Body of pancreas (tissue), 4 donors: Measurements from ENCODE around the gene AMBRA1. TPM values are rescaled to one million over a fixed set of nuclear protein-coding genes. Genes with fewer than 3 reads are reported as not detected.
A peak's percentile ranks its signal among the peaks of the same experiment; 100 is the strongest.

ENCODE experiments used
- ATAC-seq: fragments of 150-250 bp; one replicate; pipeline ENCODE4 v1.9.1; 2016
- DNase-seq, 4 donors: peaks; one replicate each; pipeline ENCODE4 v3.0.0-alpha.2; 2019
- H3K27ac ChIP-seq, 4 donors: fragments of 200-600 bp; sonication (generic); 1 replicate in 3 of 4; 2 replicates in 1 of 4; pipeline versions ENCODE4 v1.5.1 to v1.6.1; 2016 to 2019; ENCODE audit warnings: mild to moderate bottlenecking in 1 of 4, mixed read lengths in 1 of 4, moderate library complexity in 1 of 4
- H3K27me3 ChIP-seq, 2 donors: fragments of 200-600 bp; sonication (generic); one replicate each; pipeline ENCODE4 v1.6.0; 2016; ENCODE audit warnings: mild to moderate bottlenecking in 1 of 2
- H3K36me3 ChIP-seq, 2 donors: fragments of 200-600 bp; sonication (generic); replicated peaks in 1 of 2; 2 replicates each; pipeline ENCODE4 v1.5.1; 2016; ENCODE audit warnings: low read depth in 2 of 2; ENCODE audit not compliant: insufficient read depth in 1 of 2
- H3K4me1 ChIP-seq: fragments of 200-600 bp; sonication (generic); one replicate; pipeline ENCODE4 v1.6.0; 2016
- H3K4me3 ChIP-seq, 2 donors: fragments of 200-600 bp; sonication (generic); 1 replicate in 1 of 2; 2 replicates in 1 of 2; pipeline ENCODE4 v1.5.1; 2016 to 2019
- H3K9me3 ChIP-seq, 3 donors: fragments of 200-600 bp; sonication (generic); 1 replicate in 2 of 3; 2 replicates in 1 of 3; pipeline ENCODE4 v1.5.1; 2016
- CTCF ChIP-seq, 7 experiments: fragments of 450-650 bp in 4 of 7; fragments of 200-600 bp in 3 of 7; sonication (generic) in 3 of 7; IDR thresholded peaks; one replicate each; pipeline ENCODE4 v1.5.1; 2016 to 2019; ENCODE audit warnings: antibody characterized with exemption in 7 of 7
- POLR2A ChIP-seq, 3 donors: fragments of 450-650 bp; IDR thresholded peaks; one replicate each; pipeline ENCODE4 v1.6.1; 2016; ENCODE audit warnings: antibody characterized with exemption in 3 of 3, mild to moderate bottlenecking in 2 of 3
- WGBS, 2 donors: methylation state at CpG; one replicate each; pipeline ENCODE4 v1.1.5; 2017; 5-methylcytosine and 5-hydroxymethylcytosine counted together
- intact Hi-C: fragments of 100-400 bp; cut with DNase I; formaldehyde crosslinking; loops from one replicate; pipeline ENCODE4 v1.15.1; 2023
- microRNA-seq, 2 donors: library from miRNA; unstranded; fragments of <30 nt; microRNA quantifications; one replicate each; pipeline ENCODE4, GENCODE V29; 2016; ENCODE audit warnings: borderline number of aligned reads in 2 of 2, borderline replicate concordance in 2 of 2
- small RNA-seq: library from RNA; depleted of rRNA; stranded (forward); fragments of <200 nt; gene quantifications from one replicate; pipeline ENCODE3, GENCODE V24; 2016
- total RNA-seq, 2 donors: library from RNA; depleted of rRNA; stranded (reverse); fragments of >200 nt; gene quantifications; one replicate each; pipeline ENCODE4 v1.1.0, GENCODE V29; 2016

Gene AMBRA1
- total RNA-seq, 2 donors from 2014 or later, result 17.6 to 43.2 TPM

DNA sequence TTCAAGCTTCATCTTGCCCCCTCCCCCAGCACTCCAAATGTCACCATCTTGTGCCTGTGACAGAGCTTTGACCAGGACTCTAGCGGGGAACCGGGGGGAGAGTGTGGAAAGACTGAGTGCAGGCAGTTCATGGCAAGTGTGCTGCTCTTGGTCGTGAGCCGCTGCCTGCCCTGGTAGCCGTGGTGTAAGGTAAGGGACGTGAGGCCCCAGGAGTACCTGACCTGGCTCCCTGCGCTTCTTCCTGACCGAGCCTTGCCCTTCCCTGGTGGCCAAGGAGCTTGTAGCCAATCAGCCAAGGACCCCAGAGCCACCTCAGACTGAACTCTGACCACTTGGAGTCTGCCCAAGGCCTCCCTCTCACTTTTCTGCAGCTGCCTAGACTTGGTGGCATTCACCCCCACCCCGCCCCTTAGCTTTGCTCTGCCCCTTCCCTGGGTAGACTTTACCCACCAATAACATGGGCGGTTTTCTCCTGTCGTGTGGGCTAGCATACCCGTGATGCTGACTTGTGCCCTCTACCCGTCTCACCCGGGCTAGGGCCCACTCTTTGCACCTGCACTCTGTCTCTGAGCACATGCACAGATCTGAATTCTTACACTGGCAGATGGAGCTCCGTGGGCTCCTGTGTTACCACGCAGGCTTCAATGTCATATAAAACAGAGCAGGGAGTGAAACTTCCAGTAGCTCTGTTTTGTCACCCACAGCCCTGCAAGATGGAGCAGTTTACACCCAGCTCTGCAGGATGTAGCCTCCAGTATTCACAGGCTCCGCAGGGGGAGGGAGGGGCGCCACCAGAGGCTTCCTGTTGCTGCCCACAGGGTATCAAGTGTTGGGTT lies 245.0 kb downstream of the AMBRA1 start:
- H3K36me3 ChIP-seq, result no peaks in the 10 kb centered on the region
- DNase-seq (peak; percentile 39 to 66 (median 57)), ATAC-seq (no peak)
- TF ChIP-seq CTCF (IDR thresholded peaks at IDR 0.05), result no peak
- TF ChIP-seq POLR2A (IDR thresholded peaks at IDR 0.05), result no peak
- H3K27me3 ChIP-seq, result no peaks in the 10 kb centered on the region
- intact Hi-C loops, result no loop called here
- H3K27ac ChIP-seq, result peak overlapping the region; percentile 28 to 79 (median 72)
- no peaks in the 10 kb centered on the region for H3K9me3 ChIP-seq
- WGBS, 2 donors, result 24 to 27% methylated on average over 13 to 18 of the region's 18 CpGs
- H3K4me3 ChIP-seq, result peak overlapping the region; percentile 52 to 64
- H3K4me1 ChIP-seq, result peaks cover 65% of the 10 kb centered on the region

GRCh38 chr11:46347637-46348311 lies 246.0 kb downstream of the AMBRA1 start:
- peak overlapping the region; percentile 28 to 79 (median 72) for H3K27ac ChIP-seq
- intact Hi-C loops, result no loop called here
- WGBS, 2 donors, result 0 to 9% methylated on average over 1 to 62 of the region's 63 CpGs

GRCh38 chr11:46346886-46347636 lies 246.8 kb downstream of the AMBRA1 start, which contains the start of gene DGKZ:
Gene DGKZ, plus strand, starts transcription at chr11:46347463. Its CDS starts 197 bp downstream, at chr11:46347660.
- DNase-seq, result peak; percentile 88 to 92 (median 91)
- H3K27me3 ChIP-seq, result no peaks in the 10 kb centered on the region
- H3K9me3 ChIP-seq, result no peaks in the 10 kb centered on the region
- H3K36me3 ChIP-seq, result no peaks in the 10 kb centered on the region
- peak; percentile 89 for ATAC-seq
- peak in 2 of 3 donors; percentile 13 to 50 for TF ChIP-seq POLR2A (IDR thresholded peaks at IDR 0.05)
- peak; percentile 37 to 100 (median 96) for TF ChIP-seq CTCF (IDR thresholded peaks at IDR 0.05)
- H3K4me1 ChIP-seq, result peaks cover 57% of the 10 kb centered on the region
- peak within 1 kb of the TSS; percentile 28 to 79 (median 72) for H3K27ac ChIP-seq
- intact Hi-C loops, result no loop called here
- WGBS, 2 donors, result 9 to 33% methylated on average over 16 to 59 of the region's 80 CpGs
- peak within 1 kb of the TSS; percentile 52 to 64 for H3K4me3 ChIP-seq

More at GRCh38 chr11:46347637-46348311, 246.0 kb downstream of the AMBRA1 start:
- TF ChIP-seq POLR2A (IDR thresholded peaks at IDR 0.05) (peak in 1 of 3 donors; percentile 14), CTCF (IDR thresholded peaks at IDR 0.05) (no peak)
- ATAC-seq, result peak; percentile 0
- H3K9me3 ChIP-seq, result no peaks in the 10 kb centered on the region
- no peaks in the 10 kb centered on the region for H3K36me3 ChIP-seq
- peaks cover 64% of the 10 kb centered on the region for H3K4me1 ChIP-seq
- no peaks in the 10 kb centered on the region for H3K27me3 ChIP-seq
- peak overlapping the region; percentile 52 to 64 for H3K4me3 ChIP-seq
- DNase-seq, result peak; percentile 36 to 52 (median 46)

Small RNA genes lying within 50 kb of the gene (microRNA-seq; reads per million reads assigned to microRNA genes)
- 0 reads per million in 2 donors for gene MIR3160-1
- gene MIR3160-2, result 0 reads per million in 2 donors
- 0.47 to 0.90 reads per million in 2 donors for gene MIR4688

Small RNA genes lying within 50 kb of the gene (small RNA-seq; reads per million reads assigned to genes)
- gene MIR3160-1, result not detected
- not detected for gene MIR4688

Other genes starting within 250 kb of the AMBRA1 start
- gene DGKZ, start 246.6 kb downstream of the AMBRA1 start, total RNA-seq, result 10 to 100 TPM; 79.4 to 86.4 TPM
- 10 to 100 TPM; 36.9 to 63.0 TPM for gene MDK, start 212.4 kb downstream of the AMBRA1 start, total RNA-seq
- gene CHRM4, start 202.2 kb downstream of the AMBRA1 start, total RNA-seq, result not detected
- gene HARBI1, start 23.2 kb upstream of the AMBRA1 start, total RNA-seq, result 1 to 10 TPM; 2.0 to 2.6 TPM
- 10 to 100 TPM; 36.8 to 76.8 TPM for gene ATG13, start 23.5 kb upstream of the AMBRA1 start, total RNA-seq
- gene ARHGAP1, start 106.6 kb upstream of the AMBRA1 start, total RNA-seq, result 10 to 100 TPM; 27.8 to 43.5 TPM
- 1 to 10 TPM; 6.5 to 7.9 TPM for gene ZNF408, start 107.0 kb upstream of the AMBRA1 start, total RNA-seq
- not detected for gene F2, start 125.2 kb upstream of the AMBRA1 start, total RNA-seq